NB4 (cell line): ENCODE measurements around the gene SEMA5A.

ENCODE experiments used
- POLR2A ChIP-seq: IDR thresholded peaks from 2 replicates; pipeline ENCODE4 v1.6.1; 2011; ENCODE audit warnings: mild to moderate bottlenecking; ENCODE audit not compliant: insufficient read length; ENCODE audit errors: extremely low read depth
- TF ChIP-seq, protein P1 (sequence below): IDR thresholded peaks from one replicate; pipeline ENCODE4 v1.5.1; 2012; ENCODE audit warnings: low read depth, low read length

- TF ChIP-seq, protein P1, sequence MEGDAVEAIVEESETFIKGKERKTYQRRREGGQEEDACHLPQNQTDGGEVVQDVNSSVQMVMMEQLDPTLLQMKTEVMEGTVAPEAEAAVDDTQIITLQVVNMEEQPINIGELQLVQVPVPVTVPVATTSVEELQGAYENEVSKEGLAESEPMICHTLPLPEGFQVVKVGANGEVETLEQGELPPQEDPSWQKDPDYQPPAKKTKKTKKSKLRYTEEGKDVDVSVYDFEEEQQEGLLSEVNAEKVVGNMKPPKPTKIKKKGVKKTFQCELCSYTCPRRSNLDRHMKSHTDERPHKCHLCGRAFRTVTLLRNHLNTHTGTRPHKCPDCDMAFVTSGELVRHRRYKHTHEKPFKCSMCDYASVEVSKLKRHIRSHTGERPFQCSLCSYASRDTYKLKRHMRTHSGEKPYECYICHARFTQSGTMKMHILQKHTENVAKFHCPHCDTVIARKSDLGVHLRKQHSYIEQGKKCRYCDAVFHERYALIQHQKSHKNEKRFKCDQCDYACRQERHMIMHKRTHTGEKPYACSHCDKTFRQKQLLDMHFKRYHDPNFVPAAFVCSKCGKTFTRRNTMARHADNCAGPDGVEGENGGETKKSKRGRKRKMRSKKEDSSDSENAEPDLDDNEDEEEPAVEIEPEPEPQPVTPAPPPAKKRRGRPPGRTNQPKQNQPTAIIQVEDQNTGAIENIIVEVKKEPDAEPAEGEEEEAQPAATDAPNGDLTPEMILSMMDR: no peak
- no peak for TF ChIP-seq POLR2A
Measured at GRCh38 chr5:8997542-8998070, 548.3 kb downstream of the SEMA5A start.
